K562 (cell line): ENCODE measurements around the gene LMLN. TPM values are rescaled to one million over a fixed set of nuclear protein-coding genes. Genes with fewer than 3 reads are reported as not detected.

Experiments used
- ARHGAP35 ChIP-seq: fragments of 450-650 bp; IDR thresholded peaks from 2 replicates; pipeline ENCODE4 v1.6.1; 2018; ENCODE audit not compliant: partially characterized antibody
- ARID1B ChIP-seq: fragments of 450-650 bp; IDR thresholded peaks from 2 replicates; pipeline ENCODE4 v1.6.1; 2016; ENCODE audit warnings: antibody characterized with exemption, mild to moderate bottlenecking, inconsistent platforms
- CCNT2 ChIP-seq: IDR thresholded peaks from 2 replicates; pipeline ENCODE4 v1.6.1; 2011; ENCODE audit warnings: borderline replicate concordance, low read depth, mild to moderate bottlenecking, moderate library complexity, mixed read lengths, low read length; ENCODE audit not compliant: insufficient read length; ENCODE audit errors: extremely low read depth
- CEBPG ChIP-seq, 3 experiments: fragments of 200-800 bp in 1 of 3; sonication (Bioruptor generic) in 1 of 3; sonication (generic) in 1 of 3; formaldehyde crosslinking in 1 of 3; IDR thresholded peaks in 2 of 3; conservative IDR thresholded peaks in 1 of 3; 2 replicates each; pipeline versions ENCODE4 v1.6.1 to v1.8.0; 2016 to 2022; ENCODE audit warnings: missing compliant biosample characterization in 2 of 3, missing genetic modification characterization in 2 of 3, mild to moderate bottlenecking in 1 of 3, missing genetic modification reagents in 1 of 3
- CREM ChIP-seq: IDR thresholded peaks from 2 replicates; pipeline ENCODE4 v1.6.1; 2014; ENCODE audit warnings: antibody characterized with exemption, low read depth
- FOXP1 ChIP-seq: sonication (generic); formaldehyde crosslinking; IDR thresholded peaks from 2 replicates; pipeline ENCODE4 v1.8.0; 2022; ENCODE audit warnings: mild to moderate bottlenecking, missing genetic modification reagents
- HIVEP1 ChIP-seq: fragments of 250-450 bp; sonication (Bioruptor Pico); IDR thresholded peaks from 2 replicates; pipeline ENCODE4 v1.4.0; 2020; ENCODE audit warnings: mild to moderate bottlenecking
- KDM4B ChIP-seq, 2 experiments: fragments of 450-650 bp in 1 of 2; sonication (generic) in 1 of 2; IDR thresholded peaks; 2 replicates each; pipeline ENCODE4 v1.6.1; 2016 to 2017; ENCODE audit warnings: borderline replicate concordance in 2 of 2, antibody characterized with exemption in 1 of 2, low read depth in 1 of 2, mild to moderate bottlenecking in 1 of 2
- MEF2D ChIP-seq: conservative IDR thresholded peaks from 2 replicates; pipeline ENCODE4 v1.6.1; 2016; ENCODE audit warnings: low read depth, missing genetic modification characterization, missing compliant biosample characterization
- PYGO2 ChIP-seq: fragments of 450-650 bp; IDR thresholded peaks from 2 replicates; pipeline ENCODE4 v1.6.1; 2016; ENCODE audit warnings: mild to moderate bottlenecking, missing genetic modification characterization, moderate library complexity, missing compliant biosample characterization
- RFX5 ChIP-seq: IDR thresholded peaks from 2 replicates; pipeline ENCODE4 v1.6.1; 2011; ENCODE audit warnings: low read depth, mild to moderate bottlenecking, improper control_type of control experiment, low read length
- RFX7 ChIP-seq: fragments of 250-450 bp; sonication (Bioruptor Pico); IDR thresholded peaks from 2 replicates; pipeline ENCODE4 v1.5.1; 2021; ENCODE audit warnings: mild to moderate bottlenecking
- TAF9B ChIP-seq: fragments of 450-650 bp; IDR thresholded peaks from 2 replicates; pipeline ENCODE4 v1.6.1; 2018; ENCODE audit warnings: mild to moderate bottlenecking; ENCODE audit not compliant: partially characterized antibody
- ZBED1 ChIP-seq: IDR thresholded peaks from 2 replicates; pipeline ENCODE4 v1.6.1; 2014
- ZBTB7A ChIP-seq: IDR thresholded peaks from 2 replicates; pipeline ENCODE4 v1.6.1; 2011; ENCODE audit warnings: low read depth, mild to moderate bottlenecking, low read length, moderate library complexity, borderline replicate concordance; ENCODE audit not compliant: control insufficient read depth
- ZC3H11A ChIP-seq: IDR thresholded peaks from 2 replicates; pipeline ENCODE4 v1.6.1; 2012; ENCODE audit warnings: low read depth, low read length, improper control_type of control experiment
- ZC3H8 ChIP-seq: fragments of 450-650 bp; IDR thresholded peaks from 2 replicates; pipeline ENCODE4 v1.6.1; 2017
- ZNF133 ChIP-seq: fragments of 250-450 bp; sonication (Bioruptor Pico); IDR thresholded peaks from 2 replicates; pipeline ENCODE4 v1.4.0; 2020; ENCODE audit warnings: mild to moderate bottlenecking
- ZNF507 ChIP-seq: conservative IDR thresholded peaks from 2 replicates; pipeline ENCODE4 v1.6.1; 2017; ENCODE audit warnings: missing genetic modification characterization, missing compliant biosample characterization
- ZNF57 ChIP-seq: fragments of 450-650 bp; formaldehyde crosslinking; IDR thresholded peaks from 2 replicates; pipeline ENCODE4 v1.4.0; 2020; ENCODE audit warnings: mild to moderate bottlenecking, moderate library complexity
- ZNF707 ChIP-seq: fragments of 250-450 bp; sonication (Bioruptor Pico); conservative IDR thresholded peaks from 2 replicates; pipeline ENCODE4 v1.8.0; 2022; ENCODE audit warnings: inconsistent platforms, mild to moderate bottlenecking, moderate library complexity
- ZSCAN32 ChIP-seq: fragments of 450-650 bp; formaldehyde crosslinking; IDR thresholded peaks from 2 replicates; pipeline ENCODE4 v1.4.0; 2020; ENCODE audit warnings: mild to moderate bottlenecking, moderate library complexity
- polyA plus RNA-seq, 8 experiments: library from polyadenylated mRNA; depleted of rRNA in 4 of 8; stranded (reverse) in 5 of 8; unstranded in 3 of 8; fragments of >200 nt; fragmentation: Nextera tagmentation in 2 of 8; fragmentation: Illumina TruSeq in 1 of 8; extraction: Ambion mirVana in 2 of 8; extraction: Trizol in 1 of 8; gene quantifications; 2 replicates each; pipeline versions ENCODE4 v1.2.1 to v1.2.3, GENCODE V29; 2011 to 2014; ENCODE audit warnings: inconsistent platforms in 1 of 8, missing spikeins in 1 of 8
- total RNA-seq, 7 experiments: library from RNA; depleted of rRNA in 6 of 7; stranded (reverse); fragments of >200 nt in 6 of 7; fragmentation: Illumina TruSeq in 2 of 7; extraction: Trizol in 2 of 7; gene quantifications; 2 replicates each; pipeline versions ENCODE4 v1.2.1 to v1.2.3, GENCODE V29; 2011 to 2021; ENCODE audit warnings: low replicate concordance in 1 of 7
- TF ChIP-seq, protein P1 (sequence below): sonication (generic); formaldehyde crosslinking; IDR thresholded peaks from 2 replicates; pipeline ENCODE4 v1.8.0; 2022; ENCODE audit warnings: mild to moderate bottlenecking, missing genetic modification reagents
- TF ChIP-seq, protein P2 (sequence below): fragments of 450-650 bp; IDR thresholded peaks from 2 replicates; pipeline ENCODE4 v1.6.1; 2016
- TF ChIP-seq, protein P3 (sequence below): fragments of 250-450 bp; sonication (Bioruptor Pico); IDR thresholded peaks from 2 replicates; pipeline ENCODE4 v1.8.0; 2022; ENCODE audit warnings: moderate library complexity, mild to moderate bottlenecking, inconsistent platforms
- TF ChIP-seq, protein P4 (sequence below), 2 experiments: fragments of 250-450 bp in 1 of 2; fragments of 450-650 bp in 1 of 2; sonication (Bioruptor Pico) in 1 of 2; IDR thresholded peaks; 2 replicates each; pipeline versions ENCODE4 v1.6.1 to v1.8.0; 2016 to 2021; ENCODE audit warnings: mild to moderate bottlenecking in 2 of 2, moderate library complexity in 2 of 2, missing compliant biosample characterization in 1 of 2, missing genetic modification characterization in 1 of 2

Gene LMLN
- total and polyA plus RNA-seq, 9 of the 15 experiments (the other 6 are each of a cell fraction or from before 2014, with no cell fraction given) = 2.2 to 15.9 (median 6.9) TPM

DNA sequence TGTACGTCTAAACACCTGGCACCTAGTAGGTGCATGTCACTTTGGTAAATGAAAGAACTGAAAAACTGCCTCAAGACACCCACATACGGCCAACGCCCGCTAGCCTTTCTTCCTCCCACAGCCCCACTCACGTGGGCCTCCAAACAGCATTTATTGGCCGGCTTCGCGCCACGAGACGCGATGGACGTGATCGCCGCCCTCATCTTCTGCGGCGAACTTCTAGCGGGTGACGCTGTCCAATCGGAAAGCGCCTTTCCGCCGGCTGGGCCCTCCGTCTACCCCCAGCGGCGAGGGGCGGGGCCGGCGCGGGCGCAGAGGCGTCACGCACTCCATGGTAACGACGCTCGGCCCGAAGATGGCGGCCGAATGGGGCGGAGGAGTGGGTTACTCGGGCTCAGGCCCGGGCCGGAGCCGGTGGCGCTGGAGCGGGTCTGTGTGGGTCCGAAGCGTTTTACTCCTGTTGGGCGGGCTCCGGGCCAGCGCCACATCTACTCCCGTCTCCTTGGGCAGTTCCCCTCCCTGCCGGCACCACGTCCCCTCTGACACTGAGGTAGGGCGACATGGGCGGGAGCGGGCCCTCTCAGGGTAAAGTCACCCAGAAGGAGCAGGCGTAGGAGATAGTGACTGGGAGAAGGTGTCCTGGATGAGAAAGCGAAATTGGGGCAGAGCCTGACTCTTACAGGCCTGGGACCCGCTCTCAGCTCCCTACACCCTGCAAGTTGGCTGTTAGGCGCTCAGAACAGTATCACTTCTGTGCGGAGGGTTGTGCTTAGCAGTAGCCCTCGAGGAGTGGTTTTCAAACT is at the start of gene LMLN (continued):
- TF ChIP-seq ZBTB7A = no peak; the same call in 1 of the 2 replicates
- no peak for TF ChIP-seq ARHGAP35
- TF ChIP-seq, protein P1, sequence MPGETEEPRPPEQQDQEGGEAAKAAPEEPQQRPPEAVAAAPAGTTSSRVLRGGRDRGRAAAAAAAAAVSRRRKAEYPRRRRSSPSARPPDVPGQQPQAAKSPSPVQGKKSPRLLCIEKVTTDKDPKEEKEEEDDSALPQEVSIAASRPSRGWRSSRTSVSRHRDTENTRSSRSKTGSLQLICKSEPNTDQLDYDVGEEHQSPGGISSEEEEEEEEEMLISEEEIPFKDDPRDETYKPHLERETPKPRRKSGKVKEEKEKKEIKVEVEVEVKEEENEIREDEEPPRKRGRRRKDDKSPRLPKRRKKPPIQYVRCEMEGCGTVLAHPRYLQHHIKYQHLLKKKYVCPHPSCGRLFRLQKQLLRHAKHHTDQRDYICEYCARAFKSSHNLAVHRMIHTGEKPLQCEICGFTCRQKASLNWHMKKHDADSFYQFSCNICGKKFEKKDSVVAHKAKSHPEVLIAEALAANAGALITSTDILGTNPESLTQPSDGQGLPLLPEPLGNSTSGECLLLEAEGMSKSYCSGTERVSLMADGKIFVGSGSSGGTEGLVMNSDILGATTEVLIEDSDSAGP (CRISPR knock-in tag) = no peak
- no peak for TF ChIP-seq ZNF507 (tag)
- TF ChIP-seq PYGO2 (tag) = no peak
- no peak for TF ChIP-seq ZC3H11A
- TF ChIP-seq TAF9B = no peak
- TF ChIP-seq ZNF133 (CRISPR knock-in tag) = no peak
- no peak for TF ChIP-seq ZSCAN32 (CRISPR knock-in tag)
- no peak for TF ChIP-seq ZNF707 (CRISPR knock-in tag)
- TF ChIP-seq, protein P2, sequence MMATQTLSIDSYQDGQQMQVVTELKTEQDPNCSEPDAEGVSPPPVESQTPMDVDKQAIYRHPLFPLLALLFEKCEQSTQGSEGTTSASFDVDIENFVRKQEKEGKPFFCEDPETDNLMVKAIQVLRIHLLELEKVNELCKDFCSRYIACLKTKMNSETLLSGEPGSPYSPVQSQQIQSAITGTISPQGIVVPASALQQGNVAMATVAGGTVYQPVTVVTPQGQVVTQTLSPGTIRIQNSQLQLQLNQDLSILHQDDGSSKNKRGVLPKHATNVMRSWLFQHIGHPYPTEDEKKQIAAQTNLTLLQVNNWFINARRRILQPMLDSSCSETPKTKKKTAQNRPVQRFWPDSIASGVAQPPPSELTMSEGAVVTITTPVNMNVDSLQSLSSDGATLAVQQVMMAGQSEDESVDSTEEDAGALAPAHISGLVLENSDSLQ = peak; percentile 85
- no peak for TF ChIP-seq FOXP1 (CRISPR knock-in tag)
- TF ChIP-seq RFX7 (CRISPR knock-in tag) = no peak
- peak; percentile 89 for TF ChIP-seq CCNT2
- no peak for TF ChIP-seq ZBED1
- TF ChIP-seq, protein P3, sequence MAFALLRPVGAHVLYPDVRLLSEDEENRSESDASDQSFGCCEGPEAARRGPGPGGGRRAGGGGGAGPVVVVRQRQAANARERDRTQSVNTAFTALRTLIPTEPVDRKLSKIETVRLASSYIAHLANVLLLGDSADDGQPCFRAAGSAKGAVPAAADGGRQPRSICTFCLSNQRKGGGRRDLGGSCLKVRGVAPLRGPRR (CRISPR knock-in tag) = no peak
- TF ChIP-seq CREM = peak; percentile 98
- TF ChIP-seq KDM4B (IDR thresholded peaks at IDR 0.05; ENCODE audit: borderline replicate concordance in 2 of 2, low read depth in 1 of 2) = no peak
- no peak for TF ChIP-seq CEBPG (CRISPR knock-in tag; IDR thresholded peaks at IDR 0.05)
- no peak for TF ChIP-seq CEBPG (tag; conservative IDR thresholded peaks at IDR 0.05 in 1 of 2, IDR thresholded peaks at IDR 0.05 in 1 of 2)
- no peak for TF ChIP-seq HIVEP1 (CRISPR knock-in tag)
- TF ChIP-seq ZNF57 = no peak
- TF ChIP-seq ZC3H8 = no peak
- TF ChIP-seq, protein P4, sequence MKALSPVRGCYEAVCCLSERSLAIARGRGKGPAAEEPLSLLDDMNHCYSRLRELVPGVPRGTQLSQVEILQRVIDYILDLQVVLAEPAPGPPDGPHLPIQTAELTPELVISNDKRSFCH (CRISPR knock-in tag; IDR thresholded peaks at IDR 0.05) = no peak
- TF ChIP-seq, protein P4 (tag; IDR thresholded peaks at IDR 0.05) = no peak
- no peak for TF ChIP-seq RFX5
- TF ChIP-seq ARID1B = no peak
- TF ChIP-seq MEF2D (tag) = no peak
